NCI-H1092 (cell line): ENCODE data around the gene PCNX2.
"Not testable (repeated sequence)": the region's sequence is repeated elsewhere in the genome, so short reads cannot be mapped to it uniquely, and the experiment has no call there.

Experiments
- DNase-seq: peaks from one replicate; lab custom pipeline; 2025; lab: John Stamatoyannopoulos, UW

The PCNX2 gene

DNA sequence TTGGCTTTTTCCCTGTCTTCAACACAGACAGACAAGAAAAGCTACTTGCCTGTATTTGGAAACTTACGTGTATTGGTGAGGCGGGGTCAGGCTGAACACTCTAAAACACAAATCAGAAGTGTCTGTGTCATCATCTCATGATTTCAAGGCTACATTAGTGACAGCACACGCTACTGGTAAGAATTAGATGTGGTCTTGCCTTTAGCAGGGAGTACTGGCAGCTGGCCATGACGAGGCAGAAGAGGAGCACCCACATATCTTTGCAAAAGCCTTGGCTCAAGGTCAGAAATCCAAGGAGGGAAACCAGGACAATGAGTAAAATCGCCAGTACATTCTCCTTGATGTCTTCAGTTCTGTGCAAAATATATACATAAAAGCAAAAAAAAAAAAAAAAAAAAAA is 77.7 kb downstream of the PCNX2 start:
- DNase-seq, result no peak

DNA sequence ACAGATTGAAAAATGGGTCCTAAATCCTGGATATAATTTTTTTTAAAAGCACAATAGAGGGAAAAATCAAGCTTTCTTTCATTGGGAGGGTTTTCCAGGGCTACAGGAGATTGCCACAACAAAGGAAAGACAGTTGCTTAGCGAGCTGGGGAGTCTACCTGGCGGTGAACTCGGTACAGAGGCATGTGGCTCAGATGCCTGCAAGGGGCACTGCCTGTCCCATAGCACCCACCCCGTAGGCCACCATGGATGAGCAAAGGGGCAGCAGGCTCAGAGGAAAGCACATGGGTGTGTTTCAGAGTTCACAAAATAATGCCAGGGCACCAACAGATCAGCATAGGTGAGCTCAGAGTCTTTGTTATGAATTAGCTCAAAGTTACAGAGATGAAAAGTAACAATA is 79.5 kb downstream of the PCNX2 start:
- no peak for DNase-seq

DNA sequence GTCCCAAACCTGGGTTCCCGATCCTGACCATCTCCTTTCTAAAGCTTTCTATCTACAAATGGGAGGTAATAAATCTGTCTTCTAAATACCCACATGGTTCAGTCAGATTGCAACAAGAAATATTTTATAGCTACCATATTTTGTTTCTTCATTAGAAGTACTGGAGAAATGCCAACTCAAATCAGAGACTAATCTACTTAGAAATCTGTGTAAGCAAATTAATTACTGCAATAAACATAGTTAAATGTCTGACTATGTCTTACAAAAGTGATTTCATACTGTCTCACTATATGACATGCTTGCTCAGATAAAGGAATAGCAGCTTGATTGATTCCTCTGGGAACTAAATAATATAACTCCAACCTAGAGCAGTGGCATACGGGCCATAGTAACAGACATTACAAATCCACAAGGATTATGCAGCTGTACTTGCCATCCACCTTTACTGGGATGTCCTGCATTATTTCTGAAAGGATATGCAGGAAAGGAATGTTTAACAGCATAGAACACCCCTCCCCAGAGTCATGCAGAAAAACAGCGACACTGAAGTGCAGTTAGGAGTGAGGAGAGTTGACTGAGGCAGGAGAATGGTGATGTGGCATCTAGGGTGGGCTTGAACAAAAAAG is 80.3 kb downstream of the PCNX2 start:
- DNase-seq, result no peak

DNA sequence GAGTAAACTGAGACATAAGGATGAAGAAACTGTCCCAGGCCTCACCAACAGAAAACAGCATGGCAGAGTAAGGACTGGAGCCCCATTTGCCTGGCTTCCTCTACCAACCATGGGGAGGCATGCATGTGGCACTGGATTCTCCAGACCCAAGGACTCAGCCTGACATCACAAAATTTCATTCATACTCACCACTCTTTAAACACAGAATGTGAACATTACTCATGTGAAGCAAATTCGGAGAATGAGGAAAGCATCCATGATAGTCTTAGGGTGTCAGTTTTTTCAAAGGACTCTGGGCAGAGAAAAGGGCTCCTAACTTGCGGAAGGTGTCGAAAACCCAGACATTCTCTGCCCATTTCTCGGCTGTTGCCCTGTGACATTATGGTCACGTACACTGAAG is 83.9 kb downstream of the PCNX2 start:
- DNase-seq, result no peak

DNA sequence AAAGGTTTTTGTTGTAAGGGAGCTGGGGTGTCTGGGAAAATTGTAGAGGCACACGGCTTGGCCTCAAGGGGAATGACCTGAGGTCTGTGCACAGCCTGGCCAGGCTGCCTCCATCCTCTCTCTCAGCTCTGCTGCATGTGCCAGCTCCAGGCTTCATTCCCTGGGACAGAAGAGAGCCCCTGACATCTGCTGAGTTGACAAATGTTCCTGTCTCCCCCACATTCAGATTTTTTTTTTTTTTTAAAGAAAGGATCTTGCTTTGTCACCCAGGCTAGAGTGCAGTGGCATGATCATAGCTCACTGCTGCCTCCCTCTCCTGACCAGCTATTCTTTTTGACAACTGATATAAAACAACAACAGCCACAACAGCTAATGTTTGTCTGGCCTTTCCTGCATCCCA is 84.4 kb downstream of the PCNX2 start:
- DNase-seq, result no peak

DNA sequence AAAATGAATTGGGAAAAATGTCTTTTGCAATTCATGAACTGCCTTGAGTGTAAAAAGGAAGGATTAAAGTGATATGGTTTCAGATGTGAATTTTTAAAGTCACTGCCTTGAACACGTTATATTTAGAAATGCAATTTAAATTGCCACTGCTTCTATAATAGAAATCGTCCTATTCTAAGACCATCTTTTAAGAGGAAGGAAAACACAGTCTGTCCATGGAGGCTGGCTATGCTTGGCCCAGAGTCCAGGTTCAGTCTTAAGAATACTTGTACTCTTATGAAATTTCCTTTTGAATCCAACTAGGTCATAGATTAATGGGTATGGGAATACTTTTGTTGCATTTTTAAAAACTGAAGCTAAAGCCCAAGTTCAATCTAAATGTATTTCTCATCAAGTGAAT is 86.0 kb downstream of the PCNX2 start:
- DNase-seq, result no peak

DNA sequence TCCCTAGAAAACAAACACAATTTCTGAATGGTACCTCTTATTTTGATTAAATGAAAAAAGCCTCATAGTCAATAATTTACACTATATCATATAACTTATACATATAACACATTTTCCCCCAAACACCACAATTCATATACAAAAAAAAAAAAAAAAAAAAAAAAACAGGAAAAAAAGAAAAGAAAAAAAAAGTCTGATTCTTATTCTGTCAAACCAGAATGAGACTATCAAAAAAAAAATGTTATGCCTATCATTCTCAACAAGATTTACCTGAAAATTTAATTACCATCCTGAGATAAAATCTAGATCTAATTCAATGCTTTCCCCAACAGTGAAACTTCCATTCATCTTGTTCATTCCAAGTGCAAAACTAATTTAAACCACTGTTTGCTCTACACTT is 86.8 kb downstream of the PCNX2 start:
- no peak for DNase-seq

DNA sequence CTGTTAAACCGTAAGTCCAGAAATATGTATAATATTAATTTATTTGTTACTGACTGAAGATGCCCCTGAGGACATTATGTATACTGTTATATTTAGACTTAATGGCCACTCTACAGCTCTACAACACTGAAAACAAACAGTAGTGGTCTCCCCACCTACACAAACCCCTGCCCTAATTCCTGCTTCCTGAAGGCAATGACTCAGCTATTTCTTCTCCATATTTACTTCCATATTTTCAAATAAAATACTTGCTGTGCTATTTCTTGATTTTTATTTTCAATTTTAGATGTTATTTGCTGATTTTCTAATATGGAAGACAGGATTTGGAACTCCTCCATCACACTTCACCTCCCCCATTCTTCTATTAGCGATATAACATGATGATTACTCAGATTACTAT is 97.6 kb downstream of the PCNX2 start:
- DNase-seq, result peak; percentile 7

DNA sequence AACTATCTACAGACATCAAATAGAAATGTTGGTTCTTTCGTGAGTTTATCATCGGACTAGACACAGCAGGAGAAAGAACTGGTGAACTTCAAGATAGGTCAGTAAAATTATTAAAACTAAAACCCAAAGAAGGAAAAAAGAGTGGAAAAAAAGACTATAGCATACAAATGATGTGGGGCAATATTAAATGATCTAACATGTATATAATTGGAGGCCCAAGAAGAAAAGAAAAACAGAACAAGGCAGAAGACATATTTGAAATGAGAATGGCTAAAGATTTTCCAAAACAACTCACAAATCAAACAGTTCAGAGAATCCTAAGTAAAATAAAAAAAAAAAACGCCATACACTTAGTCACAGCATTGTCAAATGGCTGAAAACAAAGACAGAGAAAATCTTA is 101.8 kb downstream of the PCNX2 start:
- DNase-seq, result no peak

DNA sequence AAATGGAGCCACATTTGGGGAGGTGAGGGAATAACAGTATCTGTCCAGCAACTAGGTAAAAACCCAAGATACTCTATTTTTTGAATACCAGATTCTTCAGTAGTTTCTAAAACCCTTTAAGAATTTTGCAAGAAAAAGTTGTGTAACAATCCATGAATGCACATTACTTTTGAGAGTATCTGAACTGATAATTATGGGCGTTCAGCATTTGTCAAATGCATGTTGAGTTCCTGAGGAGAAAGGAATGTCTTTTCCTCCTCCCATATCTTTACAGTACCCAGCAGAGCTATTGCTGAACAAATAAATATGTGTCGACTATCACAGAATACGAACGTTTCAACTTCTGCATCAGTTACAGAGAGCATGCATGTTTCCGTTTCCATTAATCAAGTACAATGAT is 104.5 kb downstream of the PCNX2 start:
- no peak for DNase-seq

DNA sequence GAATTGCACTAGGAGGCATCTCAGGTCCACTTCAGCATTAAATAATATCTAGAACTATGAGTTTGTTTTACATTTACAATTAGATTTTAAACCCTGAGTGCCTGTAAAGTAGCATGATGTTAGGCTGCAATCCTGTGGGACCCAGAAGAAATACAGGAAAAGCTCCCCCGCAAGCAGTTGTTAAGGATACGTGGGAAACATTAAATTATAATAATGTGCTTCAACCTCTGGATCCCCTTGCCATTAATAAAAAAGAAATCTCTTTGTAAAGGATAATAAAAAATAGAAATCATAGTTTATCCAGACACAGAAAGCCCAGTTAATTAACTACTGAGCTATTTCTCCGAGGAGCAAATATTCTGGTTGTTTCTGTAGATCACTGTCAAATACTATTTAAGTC is 106.0 kb downstream of the PCNX2 start:
- DNase-seq, result no peak

DNA sequence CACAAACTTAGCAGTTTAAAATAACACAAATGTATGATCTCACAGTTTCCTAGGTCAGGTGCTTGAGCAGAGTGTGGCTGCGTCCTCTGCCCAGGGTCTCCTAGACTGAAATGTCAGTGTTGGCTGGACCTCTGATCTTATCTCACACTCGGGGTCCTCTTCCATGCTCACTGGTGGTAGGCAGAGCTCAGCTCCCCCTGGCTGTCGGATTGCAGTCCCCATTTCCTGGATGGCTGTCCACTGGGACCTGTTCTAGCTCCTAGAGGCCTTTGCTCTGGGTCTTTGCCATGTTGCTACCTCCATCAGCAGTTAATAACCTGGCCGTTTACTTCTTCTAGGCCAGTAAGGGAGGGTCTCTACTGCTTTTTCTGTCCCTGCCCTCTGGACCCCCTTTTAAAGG is 107.5 kb downstream of the PCNX2 start:
- no peak for DNase-seq

DNA sequence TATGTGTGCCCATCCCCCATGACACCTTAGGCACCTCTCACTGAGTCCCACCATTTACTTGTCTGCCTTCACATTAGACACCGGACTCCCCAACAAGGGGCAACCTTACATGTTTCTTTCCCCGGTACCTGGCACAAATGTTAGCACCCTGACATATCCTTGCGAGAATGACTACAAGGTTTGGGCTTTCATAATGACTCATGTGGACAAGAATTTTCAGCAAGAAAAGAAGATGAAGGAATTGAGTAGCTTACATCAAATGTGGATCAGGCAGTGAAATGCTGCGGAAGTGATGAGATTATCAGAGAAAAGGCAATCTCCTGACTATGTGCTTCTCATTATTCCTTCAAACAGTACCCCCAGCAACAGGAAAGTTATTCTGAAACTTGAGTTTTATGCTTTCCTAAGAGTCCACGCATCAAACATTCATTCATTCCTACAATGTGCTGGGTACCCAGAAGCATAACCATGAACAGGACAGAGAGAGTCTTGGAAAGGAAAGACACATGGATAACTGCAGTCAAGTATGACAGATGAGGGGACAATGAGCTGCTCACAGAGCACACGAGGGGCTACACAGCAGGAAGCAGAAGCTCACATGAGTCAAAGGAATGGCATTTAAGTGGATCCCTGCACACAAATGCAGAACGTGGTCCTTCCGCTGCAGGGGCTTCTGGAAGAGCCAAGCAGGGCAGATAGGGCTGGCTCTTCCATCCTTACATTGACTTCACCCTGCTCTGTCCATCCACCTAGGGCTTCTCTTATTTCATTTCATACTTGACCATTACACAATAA is 112.1 kb downstream of the PCNX2 start:
- no peak for DNase-seq

DNA sequence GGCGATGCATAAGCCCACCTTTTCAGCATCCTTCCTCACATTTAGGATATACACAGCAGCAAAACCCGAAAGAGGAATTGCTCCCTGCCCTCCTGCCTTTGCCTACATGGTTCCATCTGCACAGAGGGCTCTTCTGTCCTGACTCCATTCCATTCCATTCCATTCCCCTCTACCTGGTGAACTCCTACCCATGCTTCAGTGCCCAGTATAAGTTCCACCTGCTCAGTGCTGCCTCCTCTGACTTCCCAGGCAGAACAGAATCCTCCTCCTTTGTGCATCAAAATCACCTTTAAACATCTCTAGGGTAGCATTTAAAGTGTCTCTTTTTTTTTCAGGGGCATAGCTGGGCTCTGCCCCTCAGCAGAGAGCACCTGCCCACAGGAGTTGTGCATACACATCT is 112.9 kb downstream of the PCNX2 start:
- no peak for DNase-seq

DNA sequence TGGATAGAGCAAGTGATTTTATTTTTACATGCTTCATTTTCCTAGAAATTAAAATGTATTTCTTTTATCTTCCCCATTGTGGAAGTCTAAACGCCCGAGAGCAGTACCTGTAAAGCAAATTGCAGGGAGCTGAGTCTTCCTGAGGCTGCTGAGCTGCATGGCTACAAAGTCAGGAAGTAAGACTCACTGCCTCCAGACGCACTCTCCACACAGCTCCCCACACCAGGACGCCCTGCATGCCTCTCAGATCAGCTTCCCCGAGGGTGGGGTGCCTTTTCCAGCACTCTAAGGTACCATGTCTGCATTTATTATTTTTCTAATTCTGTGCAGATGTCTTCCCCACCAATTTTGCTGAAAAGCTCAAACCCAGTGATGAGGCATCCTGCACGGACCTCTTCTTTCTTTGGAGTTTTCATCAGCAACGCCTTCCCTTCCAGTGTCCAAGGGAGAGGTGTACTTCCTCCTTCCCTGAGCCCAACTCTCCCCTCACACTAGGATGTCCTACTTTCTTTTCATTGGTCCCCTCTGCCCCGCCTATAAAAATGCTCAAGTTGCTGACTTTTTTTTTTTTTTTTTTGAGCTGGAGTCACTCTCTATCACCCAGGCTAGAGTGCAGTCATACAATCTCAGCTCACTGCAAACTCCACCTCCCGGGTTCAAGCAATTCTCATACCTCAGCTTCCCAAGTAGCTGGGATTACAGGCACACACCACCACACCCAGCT is 114.7 kb downstream of the PCNX2 start:
- DNase-seq, result no peak

DNA sequence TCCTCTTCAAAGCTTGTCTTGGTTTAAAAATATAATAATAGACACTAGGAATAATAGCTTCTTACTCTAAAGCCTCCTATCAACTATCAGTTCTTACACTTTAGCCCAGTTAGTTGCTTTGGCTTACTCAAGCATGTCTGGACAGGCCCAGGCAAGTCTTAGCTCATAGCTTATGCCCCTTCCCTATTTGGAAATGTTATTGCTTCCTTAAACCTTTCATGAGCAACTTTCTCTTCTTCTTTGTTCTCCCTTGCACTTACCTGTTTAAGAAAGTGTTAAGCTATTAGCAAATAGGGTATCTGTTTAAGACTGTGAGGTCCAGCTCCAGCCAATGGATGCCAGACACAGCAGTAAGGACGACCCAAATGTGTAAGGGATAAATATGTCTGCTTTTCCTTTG is 115.9 kb downstream of the PCNX2 start:
- not testable (repeated sequence) for DNase-seq

DNA sequence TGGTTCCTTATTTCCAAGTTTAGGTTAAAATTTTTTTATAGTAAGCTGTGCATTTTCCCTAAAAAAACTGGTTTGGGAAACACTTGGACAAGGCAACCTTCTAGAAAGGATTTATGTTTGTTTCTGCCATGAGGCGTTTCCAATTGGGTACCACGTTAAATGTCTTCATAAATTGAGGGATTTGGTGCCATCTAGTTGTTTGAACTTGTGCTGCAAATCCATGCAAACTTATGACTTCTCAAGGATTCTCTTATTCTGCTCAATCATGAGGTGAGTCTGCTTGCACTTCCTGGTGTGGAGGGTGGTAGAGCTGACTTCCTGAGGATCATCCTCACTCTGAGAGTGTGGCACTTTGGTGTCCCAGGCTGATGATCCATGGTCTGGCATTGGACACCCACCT is 123.3 kb downstream of the PCNX2 start:
- DNase-seq, result no peak

DNA sequence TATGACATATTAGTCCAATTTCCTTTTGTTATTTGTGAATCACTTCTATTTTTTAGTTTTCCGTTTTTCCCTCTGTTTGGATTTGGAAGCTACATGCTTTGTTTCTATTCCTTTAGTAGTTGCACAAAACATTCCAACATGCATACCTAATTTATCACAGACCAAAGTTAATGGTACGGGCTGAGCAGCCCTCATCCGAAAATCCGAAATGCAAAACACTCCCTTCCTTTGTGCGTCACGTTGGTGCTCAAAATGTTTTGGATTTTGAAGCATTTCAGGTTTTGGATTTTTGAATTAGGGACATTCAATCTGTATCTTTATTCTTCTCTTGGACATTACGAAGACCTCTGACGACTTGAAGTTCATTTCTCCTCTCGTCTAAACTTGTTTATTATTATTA is 124.8 kb downstream of the PCNX2 start:
- no peak for DNase-seq

DNA sequence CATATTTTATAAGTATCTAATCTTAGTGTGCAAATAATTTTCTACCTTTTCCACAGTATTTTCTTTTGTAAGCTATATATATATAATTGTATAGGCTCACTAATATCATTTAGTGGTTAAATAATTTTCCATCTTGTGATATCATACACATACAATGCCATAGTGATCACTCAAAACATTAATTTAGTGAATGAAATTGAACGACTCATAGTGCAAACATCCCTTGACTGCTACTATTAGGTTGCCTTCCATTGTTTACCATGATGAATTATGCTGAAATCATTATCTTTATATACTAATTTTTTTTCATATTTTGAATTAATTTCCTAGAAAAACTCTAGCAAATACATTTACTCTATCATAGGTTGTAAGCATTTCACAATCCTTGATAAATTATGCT is 127.1 kb downstream of the PCNX2 start:
- no peak for DNase-seq

DNA sequence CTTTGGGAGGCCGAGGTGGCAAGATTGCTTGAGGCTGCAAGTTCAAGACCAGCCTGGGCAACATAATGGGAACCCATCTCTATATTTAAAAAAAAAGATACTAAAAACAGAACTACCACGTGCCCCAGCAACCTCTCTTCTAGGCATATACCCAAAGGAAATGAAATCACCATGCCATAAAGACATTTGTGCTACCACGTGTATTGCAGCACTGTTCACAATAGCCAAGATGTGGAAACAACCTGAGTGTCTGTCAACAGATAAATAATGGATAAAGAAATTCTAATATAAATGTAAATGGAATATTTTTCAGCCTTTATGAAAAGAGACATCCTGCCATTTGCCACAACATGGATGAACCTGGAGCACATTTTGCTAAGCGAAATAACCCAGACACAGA is 128.6 kb downstream of the PCNX2 start:
- DNase-seq, result no peak

DNA sequence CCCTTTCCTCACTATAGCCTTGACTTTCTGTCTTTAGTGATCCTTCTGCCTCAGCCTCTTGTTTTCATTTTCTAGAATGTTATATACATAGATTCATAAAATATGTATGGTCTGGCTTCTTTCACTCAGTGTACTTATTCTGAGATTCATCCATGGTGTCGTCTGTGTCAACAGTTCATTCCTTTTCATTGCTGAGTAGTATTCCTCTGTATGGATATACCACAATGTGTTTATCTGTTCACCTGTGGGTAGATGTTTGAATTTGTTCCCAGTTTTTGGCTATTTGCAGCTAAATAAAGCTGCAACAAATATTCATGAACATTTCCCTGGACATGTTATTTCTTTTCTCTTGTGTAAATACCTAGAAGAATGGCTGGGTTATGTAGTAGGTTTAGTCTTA is 131.8 kb downstream of the PCNX2 start:
- DNase-seq, result no peak

DNA sequence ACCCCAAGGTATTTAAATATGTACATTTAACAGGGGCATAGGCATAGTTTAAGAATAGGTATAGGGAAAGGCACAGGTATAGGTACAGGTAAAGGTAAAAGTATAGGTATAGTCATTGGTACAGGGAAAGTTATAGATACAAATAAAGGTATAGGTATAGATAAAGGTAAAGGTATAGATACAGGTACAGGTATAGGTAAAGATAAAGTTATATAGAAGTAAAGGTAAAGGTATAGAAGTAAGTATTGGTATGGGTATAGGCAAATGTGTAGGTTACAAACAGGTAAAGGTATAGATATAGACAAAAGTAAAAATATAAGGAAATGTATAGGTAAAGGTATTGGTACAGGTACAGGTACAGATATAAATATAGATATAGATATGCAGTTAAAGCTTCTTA is 137.2 kb downstream of the PCNX2 start:
- DNase-seq, result no peak

DNA sequence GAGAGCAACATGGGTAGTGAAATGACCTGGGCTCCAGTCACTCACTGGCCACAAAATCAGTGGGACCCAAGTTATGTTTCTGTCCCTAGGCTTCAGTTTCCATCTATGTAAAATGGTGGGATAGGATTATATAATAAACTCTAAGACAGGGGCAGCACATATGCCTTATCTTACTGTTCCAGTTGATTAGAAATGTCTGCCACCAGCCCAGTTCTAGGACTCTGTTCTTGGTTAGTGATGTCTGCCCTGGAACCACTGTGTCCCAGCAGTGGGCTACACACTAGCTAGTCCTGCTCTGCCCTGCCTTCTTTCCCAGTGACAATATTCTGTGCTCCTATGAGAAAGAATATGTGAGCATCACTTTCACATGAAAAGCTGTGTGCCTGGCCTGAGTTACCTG is 138.3 kb downstream of the PCNX2 start:
- DNase-seq, result no peak
